ENCODE measurements around the gene L1CAM.

DNA sequence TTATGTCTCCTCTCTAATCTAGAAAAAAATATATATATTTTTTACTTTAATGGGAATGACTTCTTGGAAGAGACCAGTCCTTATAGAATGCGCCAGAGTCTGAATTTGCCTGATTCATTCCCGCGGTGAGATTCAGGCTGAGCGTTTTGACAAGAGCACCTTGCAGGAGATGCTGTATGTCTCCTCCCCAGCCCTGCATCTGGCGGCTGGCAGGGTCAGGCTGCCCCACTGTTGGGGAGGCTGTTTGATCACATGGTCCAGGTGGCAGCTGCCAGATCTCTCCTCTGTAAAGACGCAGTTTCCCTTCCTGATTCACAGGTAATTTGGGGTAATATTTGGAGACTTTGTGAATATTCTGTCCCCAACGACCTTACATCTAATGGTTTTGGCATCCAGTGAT, 65.4 kb downstream of the L1CAM start:
- TF ChIP-seq, protein P1, sequence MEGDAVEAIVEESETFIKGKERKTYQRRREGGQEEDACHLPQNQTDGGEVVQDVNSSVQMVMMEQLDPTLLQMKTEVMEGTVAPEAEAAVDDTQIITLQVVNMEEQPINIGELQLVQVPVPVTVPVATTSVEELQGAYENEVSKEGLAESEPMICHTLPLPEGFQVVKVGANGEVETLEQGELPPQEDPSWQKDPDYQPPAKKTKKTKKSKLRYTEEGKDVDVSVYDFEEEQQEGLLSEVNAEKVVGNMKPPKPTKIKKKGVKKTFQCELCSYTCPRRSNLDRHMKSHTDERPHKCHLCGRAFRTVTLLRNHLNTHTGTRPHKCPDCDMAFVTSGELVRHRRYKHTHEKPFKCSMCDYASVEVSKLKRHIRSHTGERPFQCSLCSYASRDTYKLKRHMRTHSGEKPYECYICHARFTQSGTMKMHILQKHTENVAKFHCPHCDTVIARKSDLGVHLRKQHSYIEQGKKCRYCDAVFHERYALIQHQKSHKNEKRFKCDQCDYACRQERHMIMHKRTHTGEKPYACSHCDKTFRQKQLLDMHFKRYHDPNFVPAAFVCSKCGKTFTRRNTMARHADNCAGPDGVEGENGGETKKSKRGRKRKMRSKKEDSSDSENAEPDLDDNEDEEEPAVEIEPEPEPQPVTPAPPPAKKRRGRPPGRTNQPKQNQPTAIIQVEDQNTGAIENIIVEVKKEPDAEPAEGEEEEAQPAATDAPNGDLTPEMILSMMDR (conservative IDR thresholded peaks at IDR 0.05; ENCODE audit: low read length), result no peak
- no peak for TF ChIP-seq EZH2phosphoT487 (IDR thresholded peaks at IDR 0.05; ENCODE audit: borderline replicate concordance, low read depth, low read length)
